ENCODE data around the gene TRIM15. TPM values are rescaled to one million over a fixed set of nuclear protein-coding genes. Genes with fewer than 3 reads are reported as not detected.

The TRIM15 gene
- total RNA-seq, 1 experiment from 2014 or later = 0.20 TPM

DNA sequence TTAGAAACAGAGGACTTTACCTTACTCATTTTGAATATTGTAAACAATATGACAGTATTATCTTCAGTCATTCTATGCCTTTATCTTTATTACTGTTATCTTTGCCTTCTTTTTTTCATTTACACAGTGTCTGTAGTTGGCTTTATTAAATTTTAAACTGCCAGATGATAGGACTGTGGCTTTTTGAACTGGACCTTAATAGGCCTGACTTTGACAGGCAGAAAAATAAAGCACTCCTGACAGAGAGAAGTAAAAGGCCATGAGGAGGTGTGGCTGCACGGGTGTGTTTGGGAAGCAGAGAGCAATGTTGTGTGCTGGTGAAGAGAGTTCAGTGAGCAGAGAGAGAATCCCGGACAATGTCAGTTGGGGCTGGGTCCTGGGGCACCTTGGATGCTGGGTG is 19.6 kb upstream of the TRIM15 start:
- Histone ChIP-seq H2BK5ac (ENCODE audit: insufficient read length, low read length) (no peak overlapping the region), H3K23me2 (ENCODE audit: insufficient read length, low read depth, low read length, poor library complexity, severe bottlenecking) (no peaks in the 10 kb centered on the region), H2AK5ac (ENCODE audit: insufficient read length, low read length) (no peak overlapping the region), H3K14ac (ENCODE audit: insufficient read depth, low read length) (no peak overlapping the region), H3K23ac (ENCODE audit: insufficient read length, low read depth, low read length) (no peak overlapping the region), H3K18ac (ENCODE audit: insufficient read length, low read depth, low read length) (no peak overlapping the region), H3K9me3 (ENCODE audit: control insufficient read depth, low read depth, low read length) (no peaks in the 10 kb centered on the region), H3K4ac (ENCODE audit: low read depth, low read length) (no peak overlapping the region), H2BK12ac (ENCODE audit: insufficient read length, low read depth, low read length) (no peak overlapping the region), H3K56ac (ENCODE audit: insufficient read length, low read depth, low read length) (no peak overlapping the region), H4K5ac (ENCODE audit: insufficient read length, low read depth, low read length) (no peak overlapping the region), H2BK20ac (ENCODE audit: low read depth, low read length, poor library complexity, severe bottlenecking) (no peak overlapping the region), H4K8ac (replicated peaks; ENCODE audit: insufficient read length, low read depth, low read length) (no peak overlapping the region), H4K91ac (ENCODE audit: insufficient read length, low read depth, low read length) (no peak overlapping the region), H2BK120ac (ENCODE audit: low read depth, low read length, poor library complexity, severe bottlenecking) (no peak overlapping the region), H3K4me2 (ENCODE audit: insufficient read depth, insufficient read length, low read length) (no peak overlapping the region), H3K27ac (ENCODE audit: insufficient read length, low read depth, low read length) (no peak overlapping the region), H3K79me2 (ENCODE audit: insufficient read depth, low read length) (no peaks in the 10 kb centered on the region), H3K27me3 (ENCODE audit: insufficient read depth, low read length) (no peaks in the 10 kb centered on the region), H3K9ac (ENCODE audit: extremely low read depth, insufficient read length, low read length) (no peak overlapping the region), H3K79me1 (ENCODE audit: insufficient read depth, low read depth, low read length, poor library complexity, severe bottlenecking) (no peaks in the 10 kb centered on the region), H2AFZ (ENCODE audit: low read length) (no peak overlapping the region), H4K20me1 (ENCODE audit: control insufficient read depth, insufficient read depth, insufficient read length) (no peaks in the 10 kb centered on the region), H2BK15ac (ENCODE audit: low read depth, low read length) (no peak overlapping the region), H3K4me1 (ENCODE audit: insufficient read depth, low read length) (peaks cover 3% of the 10 kb centered on the region; the same call in 1 of the 2 replicates), H3T11ph (ENCODE audit: low read length) (no peak overlapping the region)
- Mint-ChIP-seq H3K4me1 (peaks cover 8 to 9% of the 10 kb centered on the region in 2 experiments), H3K27me3 (ENCODE audit: low read depth) (peaks cover 60% of the 10 kb centered on the region), H3K9me3 (no peaks in the 10 kb centered on the region), H3K4me3 (no peak overlapping the region), H3K36me3 (ENCODE audit: insufficient read depth in 1 of 3, low read depth in 3 of 3) (no peaks in the 10 kb centered on the region), H3K27ac (no peak overlapping the region)
- no CpG with 5 or more reads among the region's 2 CpGs for WGBS (ENCODE audit: extremely low coverage, insufficient read length, low lambda C conversion rate)
- TF ChIP-seq, protein P1, sequence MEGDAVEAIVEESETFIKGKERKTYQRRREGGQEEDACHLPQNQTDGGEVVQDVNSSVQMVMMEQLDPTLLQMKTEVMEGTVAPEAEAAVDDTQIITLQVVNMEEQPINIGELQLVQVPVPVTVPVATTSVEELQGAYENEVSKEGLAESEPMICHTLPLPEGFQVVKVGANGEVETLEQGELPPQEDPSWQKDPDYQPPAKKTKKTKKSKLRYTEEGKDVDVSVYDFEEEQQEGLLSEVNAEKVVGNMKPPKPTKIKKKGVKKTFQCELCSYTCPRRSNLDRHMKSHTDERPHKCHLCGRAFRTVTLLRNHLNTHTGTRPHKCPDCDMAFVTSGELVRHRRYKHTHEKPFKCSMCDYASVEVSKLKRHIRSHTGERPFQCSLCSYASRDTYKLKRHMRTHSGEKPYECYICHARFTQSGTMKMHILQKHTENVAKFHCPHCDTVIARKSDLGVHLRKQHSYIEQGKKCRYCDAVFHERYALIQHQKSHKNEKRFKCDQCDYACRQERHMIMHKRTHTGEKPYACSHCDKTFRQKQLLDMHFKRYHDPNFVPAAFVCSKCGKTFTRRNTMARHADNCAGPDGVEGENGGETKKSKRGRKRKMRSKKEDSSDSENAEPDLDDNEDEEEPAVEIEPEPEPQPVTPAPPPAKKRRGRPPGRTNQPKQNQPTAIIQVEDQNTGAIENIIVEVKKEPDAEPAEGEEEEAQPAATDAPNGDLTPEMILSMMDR (conservative IDR thresholded peaks at IDR 0.05) = no peak
- DNase-seq = no peak

All from H9 (cell line).